ENCODE results near the gene DHRS7.

DHRS7 gene

GRCh38 chr14:60184905-60185555 is 19.8 kb upstream of the DHRS7 start:
- DNase-seq: no peak

- DNase-seq: peak; percentile 66
These were observed 19.1 kb upstream of the DHRS7 start for GRCh38 chr14:60184146-60184904.

GRCh38 chr14:60183741-60184140 is 18.5 kb upstream of the DHRS7 start:
- DNase-seq: no peak

GRCh38 chr14:60183138-60183537 is 17.9 kb upstream of the DHRS7 start:
- DNase-seq: no peak

- peak; percentile 32 for DNase-seq
These were observed 14.3 kb upstream of the DHRS7 start for GRCh38 chr14:60179431-60179869.

GRCh38 chr14:60178820-60179219 is 13.6 kb upstream of the DHRS7 start:
- DNase-seq: no peak

GRCh38 chr14:60178164-60178563 is 13.0 kb upstream of the DHRS7 start:
- no peak for DNase-seq

- DNase-seq: no peak
These were observed 10.2 kb upstream of the DHRS7 start for GRCh38 chr14:60175255-60175902.

- DNase-seq: no peak
These were observed 9.4 kb upstream of the DHRS7 start for GRCh38 chr14:60174352-60175254.

- no peak for DNase-seq
These were observed 6.5 kb upstream of the DHRS7 start for GRCh38 chr14:60171690-60172089.

GRCh38 chr14:60170948-60171347 is 5.8 kb upstream of the DHRS7 start:
- DNase-seq: no peak

GRCh38 chr14:60169722-60170121 is 4.5 kb upstream of the DHRS7 start:
- DNase-seq: no peak

GRCh38 chr14:60166142-60166541 is 944 bp upstream of the DHRS7 start:
- no peak for DNase-seq

GRCh38 chr14:60165547-60165876 is 314 bp upstream of the DHRS7 start:
- no peak for DNase-seq

GRCh38 chr14:60164404-60164711 is 840 bp downstream of the DHRS7 start:
- no peak for DNase-seq

GRCh38 chr14:60163693-60164092 is 1.5 kb downstream of the DHRS7 start:
- DNase-seq: no peak

- no peak for DNase-seq
These were observed 3.7 kb downstream of the DHRS7 start for GRCh38 chr14:60161196-60162107.

GRCh38 chr14:60160422-60160821 is 4.8 kb downstream of the DHRS7 start:
- DNase-seq: no peak

- no peak for DNase-seq
These were observed 10.5 kb downstream of the DHRS7 start for GRCh38 chr14:60154671-60155070.

GRCh38 chr14:60153991-60154390 is 11.2 kb downstream of the DHRS7 start:
- no peak for DNase-seq

GRCh38 chr14:60151715-60152114 is 13.5 kb downstream of the DHRS7 start:
- peak; percentile 91 for DNase-seq

GRCh38 chr14:60134702-60135101 is 30.5 kb downstream of the DHRS7 start:
- DNase-seq: no peak

Measured in fibroblast of skin of back (primary cell).